ENCODE measurements around the gene NTN5.
"Not testable (repeated sequence)": the region's sequence is repeated elsewhere in the genome, so short reads cannot be mapped to it uniquely, and the experiment has no call there.

The NTN5 gene

GRCh38 chr19:48633148-48634035, 39.4 kb downstream of the NTN5 start:
- FAIRE-seq (peak; percentile 41), DNase-seq (ENCODE audit: extremely low spot score, insufficient read length, low read depth) (no peak)

- DNase-seq (ENCODE audit: extremely low spot score, insufficient read length, low read depth) (no peak), FAIRE-seq (no peak)
These were observed 40.1 kb downstream of the NTN5 start for GRCh38 chr19:48632692-48633147.

- DNase-seq (ENCODE audit: extremely low spot score, insufficient read length, low read depth); FAIRE-seq: not testable (repeated sequence)
These were observed 40.5 kb downstream of the NTN5 start for GRCh38 chr19:48632286-48632685.

GRCh38 chr19:48631225-48631624, 41.6 kb downstream of the NTN5 start:
- DNase-seq (ENCODE audit: extremely low spot score, insufficient read length, low read depth) (no peak), FAIRE-seq (no peak)

- FAIRE-seq (no peak), DNase-seq (ENCODE audit: extremely low spot score, insufficient read length, low read depth) (no peak)
These were observed 42.3 kb downstream of the NTN5 start for GRCh38 chr19:48630296-48631063.

GRCh38 chr19:48629599-48630295, 43.1 kb downstream of the NTN5 start:
- DNase-seq (ENCODE audit: extremely low spot score, insufficient read length, low read depth) (no peak), FAIRE-seq (no peak)

- FAIRE-seq (no peak), DNase-seq (ENCODE audit: extremely low spot score, insufficient read length, low read depth) (no peak)
These were observed 43.6 kb downstream of the NTN5 start for GRCh38 chr19:48629297-48629598.

- no peak for FAIRE-seq
- DNase-seq (ENCODE audit: extremely low spot score, insufficient read length, low read depth) = no peak
These were observed 44.1 kb downstream of the NTN5 start for GRCh38 chr19:48628486-48629296.

- DNase-seq (ENCODE audit: extremely low spot score, insufficient read length, low read depth) (no peak), FAIRE-seq (no peak)
These were observed 44.9 kb downstream of the NTN5 start for GRCh38 chr19:48627865-48628314.

GRCh38 chr19:48627201-48627864, 45.5 kb downstream of the NTN5 start:
- DNase-seq (ENCODE audit: extremely low spot score, insufficient read length, low read depth) = no peak
- no peak for FAIRE-seq

GRCh38 chr19:48625891-48626327, 46.9 kb downstream of the NTN5 start:
- DNase-seq (ENCODE audit: extremely low spot score, insufficient read length, low read depth) (no peak), FAIRE-seq (no peak)

- FAIRE-seq (no peak), DNase-seq (ENCODE audit: extremely low spot score, insufficient read length, low read depth) (no peak)
These were observed 47.8 kb downstream of the NTN5 start for GRCh38 chr19:48624791-48625723.

GRCh38 chr19:48624067-48624594, 48.7 kb downstream of the NTN5 start:
- peak; percentile 97 for FAIRE-seq
- DNase-seq (ENCODE audit: extremely low spot score, insufficient read length, low read depth) = peak; percentile 86

GRCh38 chr19:48623556-48624066, 49.2 kb downstream of the NTN5 start:
- FAIRE-seq = no peak

GRCh38 chr19:48619692-48620585, 52.9 kb downstream of the NTN5 start:
- no peak for DNase-seq (ENCODE audit: extremely low spot score, insufficient read length, low read depth)
- no peak for FAIRE-seq

More at GRCh38 chr19:48623556-48624066, 49.2 kb downstream of the NTN5 start:
- DNase-seq (ENCODE audit: extremely low spot score, insufficient read length, low read depth) = no peak

- peak; percentile 98 for FAIRE-seq
- DNase-seq (ENCODE audit: extremely low spot score, insufficient read length, low read depth) = peak; percentile 93
These were observed 53.7 kb downstream of the NTN5 start, which contains the start of the genes RPL18 and SPHK2 for GRCh38 chr19:48618916-48619691. Gene RPL18 (minus strand): TSS chr19:48619178. CDS start chr19:48619143, 35 bp downstream. Gene SPHK2 (plus strand): TSS chr19:48619506. CDS start chr19:48620515, 1,009 bp downstream.
